ENCODE measurements around the gene PERCC1. TPM values are rescaled to one million over a fixed set of nuclear protein-coding genes. Genes with fewer than 3 reads are reported as not detected.

PERCC1 gene
- total RNA-seq, 2 experiments from 2014 or later: not detected

- POLR2A ChIA-PET: no interaction called here
- CTCF ChIA-PET: no interaction called here
- no peaks in the 10 kb centered on the region for H3K27me3 Mint-ChIP-seq
- no peak overlapping the region for H3K27ac Mint-ChIP-seq
- no peak for DNase-seq
- no peaks in the 10 kb centered on the region for H3K4me1 Mint-ChIP-seq
- no peaks in the 10 kb centered on the region for H3K9me3 Mint-ChIP-seq
- H3K4me3 Mint-ChIP-seq: no peak overlapping the region
- no peaks in the 10 kb centered on the region for H3K36me3 Mint-ChIP-seq (ENCODE audit: low read depth)
These were observed 20.0 kb downstream of the PERCC1 start for GRCh38 chr16:1450841-1451240.

- ChIA-PET CTCF (no interaction called here), POLR2A (no interaction called here)
- no peak for DNase-seq
- Mint-ChIP-seq H3K27me3 (no peaks in the 10 kb centered on the region), H3K36me3 (ENCODE audit: low read depth) (no peaks in the 10 kb centered on the region), H3K27ac (no peak overlapping the region), H3K4me1 (no peaks in the 10 kb centered on the region), H3K9me3 (no peaks in the 10 kb centered on the region), H3K4me3 (no peak overlapping the region)
These were observed 21.0 kb downstream of the PERCC1 start for GRCh38 chr16:1451702-1452392.

GRCh38 chr16:1452530-1452929, 21.7 kb downstream of the PERCC1 start:
- no peak for DNase-seq
- H3K4me1 Mint-ChIP-seq: no peaks in the 10 kb centered on the region
- H3K36me3 Mint-ChIP-seq (ENCODE audit: low read depth): no peaks in the 10 kb centered on the region
- no peak overlapping the region for H3K4me3 Mint-ChIP-seq
- no peaks in the 10 kb centered on the region for H3K9me3 Mint-ChIP-seq
- ChIA-PET POLR2A (no interaction called here), CTCF (interaction anchor here (0.6 kb wide), 1 partner anchor 743 kb away, joined by 4 read pairs; no protein-coding TSS in a partner anchor)
- H3K27ac Mint-ChIP-seq: no peak overlapping the region
- H3K27me3 Mint-ChIP-seq: no peaks in the 10 kb centered on the region

GRCh38 chr16:1453316-1453715, 22.4 kb downstream of the PERCC1 start:
- Mint-ChIP-seq H3K27ac (no peak overlapping the region), H3K27me3 (no peaks in the 10 kb centered on the region), H3K9me3 (no peaks in the 10 kb centered on the region), H3K36me3 (ENCODE audit: low read depth) (no peaks in the 10 kb centered on the region), H3K4me3 (no peak overlapping the region), H3K4me1 (no peaks in the 10 kb centered on the region)
- CTCF ChIA-PET: no interaction called here
- POLR2A ChIA-PET: no interaction called here
- no peak for DNase-seq

- CTCF ChIA-PET: interaction anchor here (0.8 kb wide), 1 partner anchor 14 kb away, joined by 3 read pairs; no protein-coding TSS in a partner anchor
- POLR2A ChIA-PET: no interaction called here
- Mint-ChIP-seq H3K27me3 (no peaks in the 10 kb centered on the region), H3K36me3 (ENCODE audit: low read depth) (no peaks in the 10 kb centered on the region), H3K27ac (no peak overlapping the region), H3K4me3 (no peak overlapping the region), H3K4me1 (no peaks in the 10 kb centered on the region), H3K9me3 (no peaks in the 10 kb centered on the region)
- DNase-seq: no peak
These were observed 23.7 kb downstream of the PERCC1 start for GRCh38 chr16:1454561-1454960.

- ChIA-PET CTCF (no interaction called here), POLR2A (no interaction called here)
- Mint-ChIP-seq H3K36me3 (ENCODE audit: low read depth) (no peaks in the 10 kb centered on the region), H3K9me3 (no peaks in the 10 kb centered on the region), H3K27me3 (no peaks in the 10 kb centered on the region), H3K4me1 (no peaks in the 10 kb centered on the region), H3K27ac (no peak overlapping the region), H3K4me3 (no peak overlapping the region)
- DNase-seq: no peak
These were observed 24.6 kb downstream of the PERCC1 start for GRCh38 chr16:1455190-1456171.

GRCh38 chr16:1456951-1457350, 26.1 kb downstream of the PERCC1 start:
- H3K4me3 Mint-ChIP-seq: no peak overlapping the region
- ChIA-PET POLR2A (no interaction called here), CTCF (no interaction called here)
- H3K27ac Mint-ChIP-seq: no peak overlapping the region
- DNase-seq: no peak
- no peaks in the 10 kb centered on the region for H3K36me3 Mint-ChIP-seq (ENCODE audit: low read depth)
- no peaks in the 10 kb centered on the region for H3K27me3 Mint-ChIP-seq
- no peaks in the 10 kb centered on the region for H3K9me3 Mint-ChIP-seq
- no peaks in the 10 kb centered on the region for H3K4me1 Mint-ChIP-seq

- POLR2A ChIA-PET: no interaction called here
- no peaks in the 10 kb centered on the region for H3K36me3 Mint-ChIP-seq (ENCODE audit: low read depth)
- H3K4me1 Mint-ChIP-seq: no peaks in the 10 kb centered on the region
- no peak overlapping the region for H3K27ac Mint-ChIP-seq
- CTCF ChIA-PET: no interaction called here
- H3K4me3 Mint-ChIP-seq: no peak overlapping the region
- no peaks in the 10 kb centered on the region for H3K9me3 Mint-ChIP-seq
- DNase-seq: no peak
- no peaks in the 10 kb centered on the region for H3K27me3 Mint-ChIP-seq
These were observed 26.8 kb downstream of the PERCC1 start for GRCh38 chr16:1457489-1458245.

GRCh38 chr16:1458336-1458976, 27.6 kb downstream of the PERCC1 start:
- Mint-ChIP-seq H3K4me3 (no peak overlapping the region), H3K4me1 (no peaks in the 10 kb centered on the region), H3K9me3 (no peaks in the 10 kb centered on the region), H3K27me3 (no peaks in the 10 kb centered on the region), H3K27ac (no peak overlapping the region), H3K36me3 (ENCODE audit: low read depth) (no peaks in the 10 kb centered on the region)
- POLR2A ChIA-PET: no interaction called here
- no peak for DNase-seq
- CTCF ChIA-PET: interaction anchor here (0.6 kb wide), 1 partner anchor 134 kb away, joined by 3 read pairs; no protein-coding TSS in a partner anchor

GRCh38 chr16:1458977-1459341, 28.1 kb downstream of the PERCC1 start:
- CTCF ChIA-PET: interaction anchor here (0.6 kb wide), 1 partner anchor 133 kb away, joined by 3 read pairs; no protein-coding TSS in a partner anchor
- H3K27ac Mint-ChIP-seq: no peak overlapping the region
- H3K27me3 Mint-ChIP-seq: no peaks in the 10 kb centered on the region
- no peaks in the 10 kb centered on the region for H3K4me1 Mint-ChIP-seq
- H3K4me3 Mint-ChIP-seq: no peak overlapping the region
- no peaks in the 10 kb centered on the region for H3K9me3 Mint-ChIP-seq
- no peaks in the 10 kb centered on the region for H3K36me3 Mint-ChIP-seq (ENCODE audit: low read depth)
- POLR2A ChIA-PET: no interaction called here
- no peak for DNase-seq

- CTCF ChIA-PET: no interaction called here
- Mint-ChIP-seq H3K9me3 (no peaks in the 10 kb centered on the region), H3K4me3 (no peak overlapping the region), H3K36me3 (ENCODE audit: low read depth) (no peaks in the 10 kb centered on the region), H3K27ac (no peak overlapping the region), H3K4me1 (no peaks in the 10 kb centered on the region), H3K27me3 (no peaks in the 10 kb centered on the region)
- no peak for DNase-seq
- POLR2A ChIA-PET: no interaction called here
These were observed 29.1 kb downstream of the PERCC1 start for GRCh38 chr16:1459967-1460366.

GRCh38 chr16:1460602-1461138, 29.8 kb downstream of the PERCC1 start:
- DNase-seq: no peak
- H3K36me3 Mint-ChIP-seq (ENCODE audit: low read depth): no peaks in the 10 kb centered on the region
- no peaks in the 10 kb centered on the region for H3K4me1 Mint-ChIP-seq

More at GRCh38 chr16:1460602-1461138, 29.8 kb downstream of the PERCC1 start:
- no peaks in the 10 kb centered on the region for H3K27me3 Mint-ChIP-seq
- no peak overlapping the region for H3K27ac Mint-ChIP-seq
- H3K9me3 Mint-ChIP-seq: no peaks in the 10 kb centered on the region
- POLR2A ChIA-PET: no interaction called here
- CTCF ChIA-PET: no interaction called here
- no peak overlapping the region for H3K4me3 Mint-ChIP-seq
